ENCODE data around the gene DCAF4L1.

Gene DCAF4L1

DNA sequence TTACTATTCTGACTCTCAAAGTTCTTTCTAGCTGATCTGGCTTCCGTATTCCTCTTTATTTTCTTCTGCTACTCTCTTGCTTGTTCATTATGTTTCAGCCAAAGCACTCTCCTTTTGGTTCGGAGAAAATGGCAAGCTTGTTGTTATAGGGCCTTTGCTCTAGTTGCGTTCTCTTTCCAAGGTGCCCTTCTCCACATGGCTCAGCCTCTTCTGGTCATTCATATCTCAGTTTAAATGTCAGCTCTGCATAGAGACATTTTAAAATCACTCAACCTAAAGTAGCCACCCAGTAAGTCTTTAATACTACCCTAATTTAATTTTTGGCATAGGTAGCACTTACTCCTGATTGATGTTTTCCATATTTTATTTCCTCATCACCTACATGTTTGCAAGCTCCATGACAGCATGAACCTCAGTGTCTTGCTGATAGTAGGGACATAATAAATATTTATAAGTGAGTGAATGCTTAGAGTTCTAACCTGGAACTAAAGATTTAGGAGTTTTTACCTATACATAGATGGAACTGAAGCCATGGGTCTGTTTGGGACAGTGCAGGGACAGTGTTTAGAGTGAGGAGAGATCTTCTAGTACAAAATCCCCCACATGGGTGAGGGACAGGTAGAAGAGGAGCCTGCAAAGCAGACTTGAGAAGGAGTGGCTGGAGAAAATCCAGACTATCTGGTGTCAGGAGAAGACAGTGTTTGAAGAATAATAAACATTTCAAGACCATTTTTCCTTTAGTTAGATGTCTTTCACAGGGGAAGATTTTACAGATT is 26.6 kb downstream of the DCAF4L1 start:
- ChIA-PET CTCF (no interaction called here), POLR2A (no interaction called here)
- TF ChIP-seq TARDBP (IDR thresholded peaks at IDR 0.05): no peak
- TF ChIP-seq HDGF (IDR thresholded peaks at IDR 0.05; ENCODE audit: borderline replicate concordance): no peak
- TF ChIP-seq ARNT (IDR thresholded peaks at IDR 0.05): no peak
- TF ChIP-seq L3MBTL2 (conservative IDR thresholded peaks at IDR 0.05): no peak
- TF ChIP-seq PKNOX1 (IDR thresholded peaks at IDR 0.05): no peak
- TF ChIP-seq SUZ12 (IDR thresholded peaks at IDR 0.05): no peak
- TF ChIP-seq ELF4 (IDR thresholded peaks at IDR 0.05): no peak
- no peak for TF ChIP-seq FOXM1 (IDR thresholded peaks at IDR 0.05; ENCODE audit: borderline replicate concordance)
- TF ChIP-seq FOXK2 (IDR thresholded peaks at IDR 0.05): no peak
- TF ChIP-seq CTBP1 (IDR thresholded peaks at IDR 0.05; ENCODE audit: borderline replicate concordance): no peak
- no peak for TF ChIP-seq ZNF384 (IDR thresholded peaks at IDR 0.05)
- no peak for TF ChIP-seq BHLHE40 (IDR thresholded peaks at IDR 0.05; ENCODE audit: borderline replicate concordance)
- no peak for TF ChIP-seq NFRKB (IDR thresholded peaks at IDR 0.05)
- TF ChIP-seq LEF1 (IDR thresholded peaks at IDR 0.05; ENCODE audit: borderline replicate concordance): no peak
- TF ChIP-seq SP1 (IDR thresholded peaks at IDR 0.05): no peak
- no peak for TF ChIP-seq FOXA1 (IDR thresholded peaks at IDR 0.05)
- no peak for DNase-seq (ENCODE audit: extremely low spot score)

GRCh38 chr4:42015438-42015837 is 33.9 kb downstream of the DCAF4L1 start:
- no peak for TF ChIP-seq PKNOX1 (IDR thresholded peaks at IDR 0.05)
- TF ChIP-seq HDGF (IDR thresholded peaks at IDR 0.05; ENCODE audit: borderline replicate concordance): no peak
- TF ChIP-seq FOXA1 (IDR thresholded peaks at IDR 0.05): no peak
- TF ChIP-seq BHLHE40 (IDR thresholded peaks at IDR 0.05; ENCODE audit: borderline replicate concordance): no peak
- no peak for TF ChIP-seq ARNT (IDR thresholded peaks at IDR 0.05)
- TF ChIP-seq FOXM1 (IDR thresholded peaks at IDR 0.05; ENCODE audit: borderline replicate concordance): no peak
- no peak for TF ChIP-seq CTBP1 (IDR thresholded peaks at IDR 0.05; ENCODE audit: borderline replicate concordance)
- no peak for TF ChIP-seq NFRKB (IDR thresholded peaks at IDR 0.05)
- no peak for TF ChIP-seq FOXK2 (IDR thresholded peaks at IDR 0.05)
- ChIA-PET CTCF (no interaction called here), POLR2A (no interaction called here)
- no peak for DNase-seq (ENCODE audit: extremely low spot score)

DNA sequence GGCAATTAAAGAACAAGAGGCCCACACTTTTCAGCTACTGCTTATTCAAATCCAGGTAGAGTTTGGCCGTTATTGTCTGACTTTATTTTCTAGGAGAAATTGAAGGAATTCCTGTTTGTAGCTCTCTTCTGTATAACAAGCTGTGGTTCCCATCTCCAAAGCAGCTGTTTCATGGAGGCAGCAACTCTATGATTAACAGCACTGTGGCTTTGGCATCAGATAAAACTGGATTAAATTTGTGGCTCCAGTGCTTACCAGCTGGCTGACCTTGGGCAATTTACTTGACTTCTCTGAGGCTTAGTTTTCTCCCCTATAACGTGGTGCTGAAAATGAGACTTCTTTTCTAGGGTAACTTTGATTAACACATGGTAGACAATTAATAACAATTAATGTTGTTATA is 36.9 kb downstream of the DCAF4L1 start:
- POLR2A ChIA-PET: no interaction called here
- TF ChIP-seq ZNF384 (IDR thresholded peaks at IDR 0.05): no peak
- TF ChIP-seq TARDBP (IDR thresholded peaks at IDR 0.05): no peak
- no peak for TF ChIP-seq PKNOX1 (IDR thresholded peaks at IDR 0.05)
- no peak for TF ChIP-seq CTBP1 (IDR thresholded peaks at IDR 0.05; ENCODE audit: borderline replicate concordance)
- no peak for TF ChIP-seq ELF4 (IDR thresholded peaks at IDR 0.05)
- TF ChIP-seq FOXK2 (IDR thresholded peaks at IDR 0.05): no peak
- CTCF ChIA-PET: no interaction called here
- no peak for DNase-seq (ENCODE audit: extremely low spot score)

All from HEK293T (cell line).